OCI-LY7 (cell line): Measurements from ENCODE around the gene STXBP6.

ENCODE experiments used
- CTCF ChIP-seq: fragments of 200-600 bp; sonication (generic); conservative IDR thresholded peaks from 2 replicates; pipeline ENCODE4 v1.5.1; 2014; ENCODE audit warnings: mild to moderate bottlenecking, antibody characterized with exemption, low read length, moderate library complexity, mixed read lengths
- EZH2phosphoT487 ChIP-seq: fragments of 200-600 bp; sonication (generic); IDR thresholded peaks from 2 replicates; pipeline ENCODE4 v1.6.1; 2018; ENCODE audit warnings: low read depth, borderline replicate concordance, mild to moderate bottlenecking, mixed run types, antibody characterized with exemption, low read length, moderate library complexity, mixed read lengths

DNA sequence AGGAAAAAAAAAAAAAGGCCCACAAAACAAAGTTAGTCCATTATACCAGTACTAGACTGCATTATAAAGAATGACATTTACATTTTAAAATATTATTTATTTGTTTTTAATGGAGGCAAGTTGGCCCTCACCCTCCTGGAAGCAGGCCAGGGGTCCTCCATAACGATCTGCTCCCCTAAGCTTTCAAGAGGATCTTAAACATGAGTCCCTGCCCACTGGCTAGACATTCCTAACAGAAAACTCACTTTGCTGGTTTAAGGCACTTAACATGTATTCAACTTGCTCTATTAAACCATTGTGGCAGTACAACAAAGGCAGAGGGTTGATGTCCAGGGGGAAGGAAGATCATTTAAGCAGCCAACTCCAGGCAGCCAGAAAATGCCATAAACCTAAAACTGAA, 111.4 kb downstream of the STXBP6 start:
- TF ChIP-seq EZH2phosphoT487 (no peak), CTCF (no peak)
